ENCODE measurements around the gene IGLL1.
"Not testable (repeated sequence)": the region's sequence is repeated elsewhere in the genome, so short reads cannot be mapped to it uniquely, and the experiment has no call there.

The IGLL1 gene

DNA sequence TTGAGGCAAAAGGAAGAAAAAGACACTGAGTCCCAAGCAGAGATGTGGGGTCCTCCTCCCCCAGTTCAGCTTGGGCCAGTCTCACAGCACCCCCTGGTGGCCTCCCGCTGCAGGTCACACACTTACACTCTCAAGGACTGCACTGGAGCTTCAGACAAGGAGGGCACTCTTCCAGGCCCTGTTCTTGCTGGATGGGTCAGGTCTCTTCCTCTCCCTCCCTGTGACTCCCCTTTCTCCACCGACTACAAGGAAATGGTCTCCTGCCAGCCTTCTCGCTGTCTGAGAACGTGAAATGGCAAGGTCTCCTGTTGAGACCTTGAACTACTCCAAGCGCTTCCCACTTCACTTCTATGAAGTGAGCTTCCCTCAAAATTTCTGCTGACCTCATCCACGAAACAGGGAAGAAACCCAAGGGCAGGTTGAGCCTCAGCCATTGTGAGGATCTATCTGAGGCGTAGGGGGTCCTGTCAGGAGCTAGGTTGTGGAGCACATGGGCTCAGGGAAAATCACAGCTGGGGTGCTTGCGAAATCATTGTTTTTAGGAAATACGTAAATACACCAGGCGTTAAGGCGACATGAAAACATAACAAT lies 11.2 kb upstream of the IGLL1 start:
- DNase-seq (ENCODE audit: low read depth), result peak; percentile 22

DNA sequence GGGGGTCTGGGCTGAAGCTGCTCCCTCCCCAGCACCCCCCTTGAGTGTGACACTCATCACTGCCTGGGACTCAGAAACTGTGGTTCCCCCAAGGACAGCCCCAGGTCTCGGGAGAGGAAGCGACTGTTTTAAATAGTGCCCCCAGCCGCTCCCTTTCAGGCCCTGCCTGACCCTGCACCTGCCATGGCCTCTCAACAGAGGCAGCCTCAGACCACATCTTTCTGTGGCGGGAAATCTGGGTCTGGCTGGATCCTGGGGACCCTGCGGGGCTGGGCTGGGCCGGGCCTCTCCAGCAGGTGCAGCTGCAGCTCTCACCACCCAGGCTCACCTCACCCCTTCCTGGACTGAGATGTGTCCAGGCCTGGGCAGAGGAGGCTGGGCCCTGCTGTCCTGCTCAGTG lies 3.7 kb upstream of the IGLL1 start:
- no peak for DNase-seq (ENCODE audit: low read depth)

- no peak for DNase-seq (ENCODE audit: low read depth)
Measured at GRCh38 chr22:23583153-23583552, 3.1 kb upstream of the IGLL1 start.

GRCh38 chr22:23581260-23581650 lies 1.2 kb upstream of the IGLL1 start:
- no peak for DNase-seq (ENCODE audit: low read depth)

DNA sequence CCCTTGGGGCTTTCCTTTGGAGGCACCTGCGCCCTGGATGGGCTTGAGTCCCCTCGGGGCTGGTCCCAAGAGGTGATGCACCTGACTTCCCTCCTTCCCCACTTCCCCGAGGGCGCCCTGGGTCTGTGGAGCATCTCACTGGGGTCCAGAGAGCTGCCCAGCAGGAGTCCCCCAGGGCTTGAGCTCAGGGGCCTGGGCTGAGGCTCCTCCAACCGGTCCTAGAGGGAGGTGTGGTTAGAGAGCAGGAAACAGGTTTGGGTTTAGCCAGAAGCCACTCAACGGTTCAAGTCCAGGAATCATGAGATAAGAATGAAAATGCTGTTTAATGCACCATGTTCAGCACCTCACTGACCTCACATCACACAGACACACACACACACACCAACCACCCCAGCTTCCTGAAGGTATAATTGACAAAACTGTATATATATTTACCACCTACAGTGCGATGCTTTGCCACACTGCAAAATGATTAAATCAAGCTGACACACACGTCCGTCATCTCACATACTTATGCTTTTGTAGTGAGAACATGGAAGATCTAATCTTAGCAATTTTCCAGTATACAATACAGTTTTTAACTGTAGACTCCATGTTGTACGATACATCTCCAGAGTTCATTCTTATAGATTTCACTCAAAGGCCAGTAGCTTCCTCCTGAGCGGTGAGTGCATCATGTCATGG lies 628 bp upstream of the IGLL1 start:
- DNase-seq (ENCODE audit: low read depth), result no peak

- DNase-seq (ENCODE audit: low read depth), result no peak
Measured at GRCh38 chr22:23579280-23579679, 810 bp downstream of the IGLL1 start.

DNA sequence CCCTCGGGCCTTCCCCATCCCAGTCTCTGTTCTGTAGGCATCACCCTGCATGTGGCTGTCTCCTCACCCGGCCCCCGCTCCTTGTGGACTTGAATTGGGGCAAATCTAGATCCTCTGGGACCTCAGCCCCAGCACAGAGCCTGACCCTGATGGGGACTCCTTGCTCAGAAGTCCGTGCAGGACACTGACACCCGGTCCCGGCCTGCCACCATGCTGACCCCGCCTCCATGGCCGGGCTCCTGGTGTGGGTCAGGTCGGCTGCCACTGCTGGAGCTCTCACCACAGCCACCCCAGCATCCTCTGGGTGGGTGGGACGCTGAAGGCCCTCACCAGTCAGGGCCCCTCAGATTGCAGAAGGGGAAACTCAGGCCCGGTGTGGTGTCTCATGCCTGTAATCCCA lies 1.8 kb downstream of the IGLL1 start:
- DNase-seq (ENCODE audit: low read depth), result no peak

GRCh38 chr22:23576681-23577080 lies 3.4 kb downstream of the IGLL1 start:
- no peak for DNase-seq (ENCODE audit: low read depth)

- DNase-seq (ENCODE audit: low read depth), result no peak
Measured at GRCh38 chr22:23575601-23576000, 4.5 kb downstream of the IGLL1 start.

DNA sequence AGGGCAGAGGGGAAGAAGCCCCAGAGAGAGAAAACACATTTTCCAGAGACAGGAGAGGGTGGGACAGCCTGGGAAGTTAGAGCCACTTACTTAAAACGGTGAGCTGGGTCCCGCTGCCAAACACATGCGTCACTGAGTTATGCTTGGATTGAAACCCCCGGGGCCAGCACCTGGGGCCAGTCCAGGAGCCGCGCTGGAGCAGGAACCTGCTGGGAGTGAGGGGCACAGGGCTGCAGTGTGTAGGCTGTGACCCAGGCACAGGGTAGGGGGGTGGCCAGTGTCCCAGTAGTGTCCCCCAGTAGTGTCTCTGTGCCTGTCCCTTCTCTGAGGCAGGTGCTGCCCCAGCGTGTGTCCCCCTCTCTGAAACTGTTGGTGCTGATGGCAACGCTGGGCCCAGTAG lies 5.2 kb downstream of the IGLL1 start:
- DNase-seq (ENCODE audit: low read depth), result no peak

DNA sequence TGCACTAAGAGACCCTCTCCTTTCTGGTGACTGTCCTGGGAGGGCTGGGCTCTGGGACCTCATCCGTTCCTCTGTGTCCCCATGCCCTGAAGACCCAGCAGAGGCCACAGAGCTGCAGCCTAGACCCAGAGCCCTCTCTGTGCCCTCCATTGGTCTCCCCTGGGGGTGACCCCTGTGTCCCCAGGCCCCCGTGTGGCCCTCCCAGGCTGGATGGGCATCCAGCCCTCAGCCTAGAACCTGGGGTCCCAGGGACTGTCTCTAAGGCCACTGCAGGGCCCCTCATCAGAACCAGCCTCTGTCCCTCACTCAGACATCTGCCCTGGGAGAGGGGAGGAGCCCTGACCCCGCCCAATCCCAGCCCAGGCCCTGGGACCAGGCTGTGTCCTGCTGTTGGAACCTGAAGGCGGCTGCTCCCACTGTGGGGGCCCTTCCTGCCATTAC lies 5.7 kb downstream of the IGLL1 start:
- no peak for DNase-seq (ENCODE audit: low read depth)

DNA sequence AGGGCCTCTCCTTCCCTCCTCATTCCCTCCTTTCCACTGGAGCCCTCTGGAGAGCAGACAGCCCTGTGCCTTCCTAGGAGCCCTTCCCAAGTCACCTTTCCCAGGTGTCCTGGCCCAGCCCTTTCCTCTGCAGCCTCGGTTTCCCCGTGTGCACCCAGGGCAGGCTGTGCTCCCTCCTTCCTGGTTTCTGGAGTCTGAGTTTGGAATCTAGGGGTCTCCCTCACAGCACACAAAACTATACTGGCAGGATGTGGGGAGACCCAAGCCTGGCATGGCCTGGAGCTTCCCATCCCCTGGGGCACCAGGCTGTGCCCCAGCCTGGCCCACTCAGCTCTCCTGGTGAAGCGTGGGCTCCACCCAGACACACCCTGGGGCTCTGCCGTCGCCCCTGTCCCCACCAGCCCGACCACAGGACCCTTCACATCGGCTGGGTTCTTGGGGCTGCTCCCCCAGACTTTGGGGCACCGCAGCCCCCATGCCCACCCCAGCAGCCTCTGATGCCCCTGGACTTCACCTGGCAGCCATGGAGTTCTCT lies 6.3 kb downstream of the IGLL1 start:
- DNase-seq (ENCODE audit: low read depth), result not testable (repeated sequence)

- not testable (repeated sequence) for DNase-seq (ENCODE audit: low read depth)
Measured at GRCh38 chr22:23573106-23573505, 7.0 kb downstream of the IGLL1 start.

DNA sequence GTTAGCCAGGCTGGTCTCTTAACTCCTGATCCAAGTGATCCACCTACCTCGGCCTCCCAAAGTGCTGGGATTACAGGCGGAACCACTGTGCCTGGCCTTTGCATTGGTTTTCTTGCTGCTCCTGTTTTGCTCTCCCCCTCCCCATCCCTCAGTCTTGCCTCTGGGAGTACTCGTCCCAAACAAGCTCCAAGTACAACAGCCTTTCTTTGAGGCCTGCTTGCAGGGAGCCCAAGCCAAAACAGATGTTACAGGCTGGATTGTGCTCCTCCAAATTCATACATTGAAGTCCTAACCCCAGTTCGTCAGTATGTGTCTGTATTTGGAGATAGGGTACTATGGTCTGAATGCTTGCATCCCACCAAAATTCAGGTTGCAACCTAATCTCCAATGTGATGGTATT lies 8.6 kb downstream of the IGLL1 start:
- DNase-seq (ENCODE audit: low read depth), result no peak

GRCh38 chr22:23570681-23571080 lies 9.4 kb downstream of the IGLL1 start:
- no peak for DNase-seq (ENCODE audit: low read depth)

DNA sequence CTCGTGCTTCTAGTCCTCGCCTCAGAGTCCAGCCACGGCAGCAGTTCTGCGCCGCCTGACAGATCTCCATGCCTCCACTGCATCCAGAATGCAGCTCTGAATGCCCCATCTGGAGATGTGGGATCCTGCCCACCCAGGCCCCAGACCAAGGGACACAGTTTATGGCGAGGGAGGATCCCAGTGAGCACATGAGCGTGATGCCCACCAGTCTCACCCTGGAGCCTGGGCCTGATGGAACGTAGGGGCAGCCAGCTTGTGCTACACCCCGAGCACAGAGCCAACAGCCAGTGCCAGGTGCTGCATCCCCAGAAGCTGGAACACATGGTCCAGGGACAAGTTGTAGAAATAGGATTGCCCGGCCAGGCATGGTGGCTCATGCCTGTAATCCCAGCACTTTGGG lies 10.4 kb downstream of the IGLL1 start:
- DNase-seq (ENCODE audit: low read depth), result no peak

DNA sequence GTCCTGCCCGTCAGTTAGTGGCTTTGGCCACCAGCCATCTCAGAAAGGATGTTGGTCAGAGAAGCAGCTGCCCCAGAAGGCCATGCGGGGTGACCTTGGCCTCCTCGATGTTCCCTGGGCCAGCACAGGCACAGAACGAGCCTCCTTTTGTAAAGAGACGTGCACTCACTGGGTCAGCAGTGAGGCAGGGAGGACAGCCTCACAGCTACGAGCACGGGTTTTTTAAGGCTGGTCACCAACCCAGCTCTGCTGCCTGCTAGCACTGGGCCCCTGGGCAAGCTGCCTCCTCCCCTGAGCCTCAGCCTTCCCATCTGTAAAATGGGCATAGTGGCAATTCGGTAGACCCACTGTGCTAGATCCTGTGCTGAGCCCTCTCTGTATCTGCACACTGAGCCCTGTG lies 10.8 kb downstream of the IGLL1 start:
- DNase-seq (ENCODE audit: low read depth), result no peak

DNA sequence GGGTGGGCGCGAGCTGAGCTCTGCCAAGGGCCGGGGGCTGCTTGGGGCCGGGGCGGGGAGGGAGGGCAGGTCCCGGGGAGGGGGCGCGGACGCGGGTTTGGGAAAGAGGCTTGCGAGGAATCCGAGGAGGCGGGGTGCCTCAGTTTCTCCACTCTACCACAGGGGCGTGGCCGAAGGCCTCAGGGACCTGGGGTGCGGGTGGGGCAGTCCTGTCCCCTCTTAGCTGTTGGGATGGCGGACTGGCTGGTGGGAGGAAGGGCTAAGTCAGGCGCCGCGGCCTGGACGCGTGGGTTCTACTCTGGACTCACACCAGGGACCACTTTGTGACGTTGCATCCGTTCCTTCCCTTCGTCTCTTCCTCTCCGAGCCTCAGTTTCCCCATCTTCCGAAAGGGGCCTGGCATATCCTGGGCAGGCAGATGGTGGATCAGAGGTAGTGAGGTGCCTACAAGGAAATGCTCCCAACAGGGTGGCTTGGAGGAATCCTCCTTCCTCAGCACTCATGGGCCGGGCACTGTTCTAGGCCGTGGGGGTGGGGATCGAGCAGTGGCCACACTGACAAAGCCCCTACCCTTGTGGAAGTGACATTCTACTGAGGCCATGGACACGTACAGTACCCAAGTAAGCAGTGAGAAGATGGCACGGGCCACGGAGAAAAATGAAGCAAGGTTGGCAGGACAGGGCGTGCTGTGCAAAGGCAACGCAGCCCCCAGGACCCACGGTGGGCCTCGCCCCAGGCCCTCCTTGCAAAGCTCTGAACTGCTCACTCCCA lies 13.2 kb downstream of the IGLL1 start:
- DNase-seq (ENCODE audit: low read depth), result no peak

GRCh38 chr22:23565915-23566704 lies 14.0 kb downstream of the IGLL1 start:
- DNase-seq (ENCODE audit: low read depth), result no peak

DNA sequence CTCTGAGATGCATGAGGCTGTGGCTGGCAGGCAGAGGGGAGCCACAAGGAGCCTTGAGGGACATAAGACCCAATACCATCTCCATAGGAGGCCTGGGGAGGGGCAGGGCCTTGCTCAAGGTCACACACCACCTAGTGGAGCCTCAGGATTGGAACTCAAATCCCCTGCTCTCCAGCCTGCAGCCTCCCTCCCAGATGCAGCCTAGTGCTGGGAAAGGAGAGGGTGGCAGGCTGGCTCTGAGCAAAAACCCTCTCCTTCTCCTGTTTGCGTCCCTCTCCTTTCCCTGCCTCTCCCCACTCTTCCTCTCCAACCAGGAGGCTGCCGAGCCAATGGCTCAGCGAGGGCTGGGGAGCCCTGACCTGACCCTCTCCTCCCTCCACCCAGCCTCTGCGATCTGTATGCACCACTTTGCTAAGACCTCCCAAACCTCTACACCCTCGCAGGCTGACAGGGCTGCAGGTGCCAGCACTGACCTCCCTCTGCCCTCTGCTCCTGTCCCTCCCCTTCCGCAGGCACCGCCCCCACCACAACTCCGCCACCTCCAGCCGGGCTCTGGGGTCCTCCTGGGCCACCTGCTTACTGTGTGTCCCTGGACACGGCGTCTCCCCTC lies 14.7 kb downstream of the IGLL1 start:
- no peak for DNase-seq (ENCODE audit: low read depth)

GRCh38 chr22:23564276-23564675 lies 15.8 kb downstream of the IGLL1 start:
- no peak for DNase-seq (ENCODE audit: low read depth)

DNA sequence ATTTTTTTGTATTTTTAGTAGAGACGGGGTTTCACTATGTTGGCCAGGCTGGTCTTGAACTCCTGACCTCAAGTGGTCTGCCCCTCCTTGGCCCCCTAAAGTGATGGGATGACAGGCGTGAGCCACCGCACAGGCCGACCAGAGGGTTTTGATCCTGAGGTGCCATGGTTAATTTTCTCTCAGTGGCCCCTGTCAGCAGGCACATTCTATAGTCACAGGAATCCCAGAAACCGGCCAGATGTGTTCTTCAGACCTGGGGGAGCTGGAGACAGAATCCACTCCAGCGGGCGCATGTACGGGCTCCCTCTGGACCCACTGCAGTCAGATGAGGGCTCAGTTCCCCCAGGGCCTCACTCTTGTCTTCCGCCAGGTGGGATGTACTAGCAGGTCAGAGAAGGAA lies 17.0 kb downstream of the IGLL1 start:
- DNase-seq (ENCODE audit: low read depth), result no peak

All from non-pigmented ciliary epithelial cell (primary cell).